Body of pancreas (tissue), 4 donors: ENCODE measurements around the gene CAMK2B.

Experiments
- CTCF ChIP-seq, 7 experiments: fragments of 450-650 bp in 4 of 7; fragments of 200-600 bp in 3 of 7; sonication (generic) in 3 of 7; IDR thresholded peaks; one replicate each; pipeline ENCODE4 v1.5.1; 2016 to 2019; ENCODE audit warnings: antibody characterized with exemption in 7 of 7
- POLR2A ChIP-seq, 3 donors: fragments of 450-650 bp; IDR thresholded peaks; one replicate each; pipeline ENCODE4 v1.6.1; 2016; ENCODE audit warnings: antibody characterized with exemption in 3 of 3, mild to moderate bottlenecking in 2 of 3

- TF ChIP-seq CTCF (IDR thresholded peaks at IDR 0.05) (no peak), POLR2A (IDR thresholded peaks at IDR 0.05) (no peak)
Measured at GRCh38 chr7:44239361-44239760, 86.0 kb downstream of the CAMK2B start.
